Peyer's patch (tissue), 4 donors: ENCODE data around the gene SLC22A17.

Experiments
- POLR2A ChIP-seq, 2 donors: fragments of 450-650 bp; IDR thresholded peaks; one replicate each; pipeline ENCODE4 v1.5.1; 2017; ENCODE audit warnings: antibody characterized with exemption in 2 of 2, mild to moderate bottlenecking in 2 of 2, moderate library complexity in 2 of 2
- TF ChIP-seq, protein P1 (sequence below), 6 experiments: fragments of 450-650 bp in 4 of 6; fragments of 200-600 bp in 2 of 6; sonication (generic) in 1 of 6; IDR thresholded peaks; one replicate each; pipeline ENCODE4 v1.5.1; 2017 to 2019; ENCODE audit warnings: antibody characterized with exemption in 6 of 6, mild to moderate bottlenecking in 3 of 6, moderate library complexity in 1 of 6

DNA sequence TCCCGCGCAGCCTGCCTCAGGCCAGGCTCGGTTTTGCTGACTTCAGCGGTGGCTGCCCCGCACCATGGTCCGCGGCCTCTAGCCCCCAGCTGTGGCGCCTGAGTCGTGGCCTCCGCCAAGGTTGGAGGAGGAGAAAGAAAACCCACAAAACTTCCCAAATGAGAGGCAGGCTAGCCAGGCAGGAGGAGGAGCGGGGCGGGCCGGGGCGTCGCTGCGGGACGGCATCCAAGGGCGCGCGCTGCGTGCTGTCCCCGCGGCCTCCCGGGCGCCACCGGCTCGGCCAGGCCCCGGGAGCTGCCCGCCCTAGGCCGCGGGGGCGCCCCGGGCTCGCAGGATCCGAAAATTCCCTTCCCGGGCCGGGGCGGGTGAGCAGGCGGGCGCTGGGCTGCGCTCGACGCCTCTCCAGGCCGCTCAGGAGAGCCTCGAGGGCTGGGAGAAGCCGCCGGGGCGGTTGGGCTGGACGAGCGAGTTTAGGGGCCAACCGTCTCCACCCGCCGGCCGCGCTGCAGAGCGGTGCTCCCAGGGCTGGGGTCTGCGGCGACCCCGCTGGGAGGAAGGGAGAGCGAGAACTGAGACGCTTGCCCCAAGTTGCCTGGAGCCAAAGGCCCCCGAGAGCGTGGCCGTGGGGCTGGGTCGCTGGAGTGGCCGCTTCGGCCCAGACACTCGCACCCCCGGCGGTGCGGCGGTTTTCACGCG, 12.5 kb upstream of the SLC22A17 start, which contains the start of gene EFS:
- TF ChIP-seq POLR2A (IDR thresholded peaks at IDR 0.05) = no peak
- TF ChIP-seq, protein P1, sequence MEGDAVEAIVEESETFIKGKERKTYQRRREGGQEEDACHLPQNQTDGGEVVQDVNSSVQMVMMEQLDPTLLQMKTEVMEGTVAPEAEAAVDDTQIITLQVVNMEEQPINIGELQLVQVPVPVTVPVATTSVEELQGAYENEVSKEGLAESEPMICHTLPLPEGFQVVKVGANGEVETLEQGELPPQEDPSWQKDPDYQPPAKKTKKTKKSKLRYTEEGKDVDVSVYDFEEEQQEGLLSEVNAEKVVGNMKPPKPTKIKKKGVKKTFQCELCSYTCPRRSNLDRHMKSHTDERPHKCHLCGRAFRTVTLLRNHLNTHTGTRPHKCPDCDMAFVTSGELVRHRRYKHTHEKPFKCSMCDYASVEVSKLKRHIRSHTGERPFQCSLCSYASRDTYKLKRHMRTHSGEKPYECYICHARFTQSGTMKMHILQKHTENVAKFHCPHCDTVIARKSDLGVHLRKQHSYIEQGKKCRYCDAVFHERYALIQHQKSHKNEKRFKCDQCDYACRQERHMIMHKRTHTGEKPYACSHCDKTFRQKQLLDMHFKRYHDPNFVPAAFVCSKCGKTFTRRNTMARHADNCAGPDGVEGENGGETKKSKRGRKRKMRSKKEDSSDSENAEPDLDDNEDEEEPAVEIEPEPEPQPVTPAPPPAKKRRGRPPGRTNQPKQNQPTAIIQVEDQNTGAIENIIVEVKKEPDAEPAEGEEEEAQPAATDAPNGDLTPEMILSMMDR (IDR thresholded peaks at IDR 0.05) = no peak
